ENCODE data around the gene GPR161. TPM values are rescaled to one million over a fixed set of nuclear protein-coding genes. Genes with fewer than 3 reads are reported as not detected.
A peak's percentile ranks its signal among the peaks of the same experiment; 100 is the strongest.

The GPR161 gene
- total and polyA plus RNA-seq, 4 donors: 6.0 to 19.8 (median 13.8) TPM

DNA sequence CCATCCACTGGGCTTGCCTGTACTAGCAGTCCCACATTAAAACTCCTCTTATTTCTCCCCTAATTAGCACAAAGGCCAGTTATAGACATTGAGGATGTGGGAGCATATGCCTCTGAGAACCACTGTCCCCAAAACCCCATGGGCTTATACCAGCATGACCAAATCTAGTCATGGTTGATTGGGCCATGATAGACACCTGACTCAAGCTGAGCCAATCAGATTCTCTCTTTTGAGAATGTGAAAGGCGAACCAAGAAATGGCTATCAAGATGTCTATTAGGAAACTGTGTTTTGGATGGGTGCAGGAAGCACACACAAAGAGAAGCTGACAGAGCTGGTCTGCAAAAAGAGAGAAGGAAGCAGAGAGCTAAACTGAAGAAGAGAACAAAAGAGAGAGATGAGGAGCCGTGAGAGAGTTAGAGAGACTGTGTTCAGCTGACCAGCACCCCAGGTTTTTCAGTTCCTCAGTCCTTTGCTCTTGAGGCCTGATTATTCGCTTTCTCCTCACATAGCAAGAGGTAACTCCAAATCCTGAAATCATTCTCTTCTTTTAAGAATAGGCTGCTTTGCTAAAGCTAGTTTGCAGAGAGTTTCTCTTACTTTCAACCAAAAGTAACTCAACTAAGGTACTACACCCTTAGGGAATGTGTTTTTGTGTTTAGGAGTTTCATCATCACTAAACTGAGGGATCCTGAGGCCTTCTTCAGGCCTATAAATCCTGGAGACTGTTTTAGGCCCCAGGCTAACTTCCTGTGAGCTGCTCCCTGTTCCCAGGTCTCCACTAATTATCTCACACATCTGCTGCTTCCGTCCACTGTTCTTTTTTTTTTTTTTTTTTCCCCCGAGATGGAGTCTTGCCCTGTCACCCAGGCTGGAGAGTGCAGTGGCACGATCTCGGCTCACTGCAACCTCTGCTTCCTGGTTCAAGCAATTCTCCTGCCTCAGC is 34.1 kb upstream of the GPR161 start:
- Histone ChIP-seq H3K27ac (ENCODE audit: low read depth in 1 of 2, low read length in 2 of 2) (no peak overlapping the region), H3K4me1 (ENCODE audit: control insufficient read depth in 1 of 2, insufficient read depth in 2 of 2, low read length in 2 of 2) (peaks cover 4% of the 10 kb centered on the region in 2 donors), H3K9me3 (ENCODE audit: control insufficient read depth, low read length) (no peaks in the 10 kb centered on the region), H3K4me3 (ENCODE audit: low read length in 2 of 2) (no peak overlapping the region), H3K36me3 (ENCODE audit: control insufficient read depth in 1 of 2, insufficient read depth in 2 of 2, low read length in 1 of 2) (no peaks in the 10 kb centered on the region), H3K27me3 (ENCODE audit: control insufficient read depth in 1 of 2, insufficient read depth in 2 of 2, low read length in 1 of 2) (no peaks in the 10 kb centered on the region)
- no peak for DNase-seq
- ATAC-seq (ENCODE audit: low FRiP score): no peak
- WGBS, 2 donors: 92 to 96% methylated on average over 6 to 7 of the region's 7 CpGs
- intact Hi-C loops (cut with DNase I): no loop called here

DNA sequence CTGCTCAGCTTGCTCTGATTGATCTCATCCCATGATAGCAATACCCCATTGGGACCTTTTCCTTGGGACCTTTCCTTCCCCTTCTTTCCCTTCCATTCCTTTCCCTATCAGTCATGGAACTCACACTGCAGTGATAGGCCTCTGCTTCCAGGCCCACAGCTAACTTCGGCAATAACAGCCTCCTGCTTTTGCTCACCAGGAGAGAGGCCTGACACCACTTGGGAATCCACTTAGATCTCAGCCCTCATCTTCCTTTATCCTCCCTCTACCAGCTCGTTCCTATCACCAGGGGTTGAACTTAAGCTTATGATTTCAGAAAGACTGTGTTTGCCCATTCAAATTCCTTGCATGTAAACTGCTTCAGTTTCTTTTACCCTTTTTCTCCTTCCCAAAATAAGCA is 31.1 kb upstream of the GPR161 start:
- 3 to 5% methylated on average over 2 of the region's 2 CpGs for WGBS, 2 donors
- H3K27ac ChIP-seq (ENCODE audit: low read depth in 1 of 2, low read length in 2 of 2): peak overlapping the region; percentile 92 to 98
- no peak for DNase-seq
- H3K9me3 ChIP-seq (ENCODE audit: control insufficient read depth, low read length): no peaks in the 10 kb centered on the region
- no peak overlapping the region for H3K4me3 ChIP-seq (ENCODE audit: low read length in 2 of 2)
- ATAC-seq (ENCODE audit: low FRiP score): no peak
- no peaks in the 10 kb centered on the region for H3K27me3 ChIP-seq (ENCODE audit: control insufficient read depth in 1 of 2, insufficient read depth in 2 of 2, low read length in 1 of 2)
- intact Hi-C loops (cut with DNase I): no loop called here
- H3K4me1 ChIP-seq (ENCODE audit: control insufficient read depth in 1 of 2, insufficient read depth in 2 of 2, low read length in 2 of 2): peaks cover 4% of the 10 kb centered on the region in 2 donors
- no peaks in the 10 kb centered on the region for H3K36me3 ChIP-seq (ENCODE audit: control insufficient read depth in 1 of 2, insufficient read depth in 2 of 2, low read length in 1 of 2)

DNA sequence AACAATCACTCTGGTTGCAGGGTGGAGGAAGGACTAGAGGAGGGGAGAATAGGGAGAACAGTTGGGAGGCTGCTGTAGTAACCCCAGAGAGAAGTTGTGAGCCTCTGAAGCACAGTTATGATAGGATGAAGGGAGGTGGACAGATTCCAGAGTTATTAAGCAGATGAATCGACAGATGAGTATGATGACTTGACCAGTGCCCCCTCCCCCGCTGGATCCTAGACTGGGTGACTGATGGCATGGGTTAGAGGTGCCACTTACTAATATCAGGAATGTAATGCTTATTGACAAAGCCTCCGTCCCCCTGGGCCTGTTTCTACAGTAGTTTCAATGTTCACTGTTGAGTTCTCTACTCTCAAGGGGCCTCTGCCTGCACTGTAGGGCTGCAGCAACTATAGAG is 28.0 kb upstream of the GPR161 start:
- 92 to 93% methylated on average over 3 of the region's 3 CpGs for WGBS, 2 donors
- no peak overlapping the region for H3K4me3 ChIP-seq (ENCODE audit: low read length in 2 of 2)
- no peak overlapping the region for H3K27ac ChIP-seq (ENCODE audit: low read depth in 1 of 2, low read length in 2 of 2)
- H3K9me3 ChIP-seq (ENCODE audit: control insufficient read depth, low read length): no peaks in the 10 kb centered on the region
- peaks cover 4% of the 10 kb centered on the region in 2 donors for H3K4me1 ChIP-seq (ENCODE audit: control insufficient read depth in 1 of 2, insufficient read depth in 2 of 2, low read length in 2 of 2)
- DNase-seq (no peak), ATAC-seq (ENCODE audit: low FRiP score) (no peak)
- intact Hi-C loops (cut with DNase I): no loop called here
- no peaks in the 10 kb centered on the region for H3K36me3 ChIP-seq (ENCODE audit: control insufficient read depth in 1 of 2, insufficient read depth in 2 of 2, low read length in 1 of 2)
- H3K27me3 ChIP-seq (ENCODE audit: control insufficient read depth in 1 of 2, insufficient read depth in 2 of 2, low read length in 1 of 2): no peaks in the 10 kb centered on the region

DNA sequence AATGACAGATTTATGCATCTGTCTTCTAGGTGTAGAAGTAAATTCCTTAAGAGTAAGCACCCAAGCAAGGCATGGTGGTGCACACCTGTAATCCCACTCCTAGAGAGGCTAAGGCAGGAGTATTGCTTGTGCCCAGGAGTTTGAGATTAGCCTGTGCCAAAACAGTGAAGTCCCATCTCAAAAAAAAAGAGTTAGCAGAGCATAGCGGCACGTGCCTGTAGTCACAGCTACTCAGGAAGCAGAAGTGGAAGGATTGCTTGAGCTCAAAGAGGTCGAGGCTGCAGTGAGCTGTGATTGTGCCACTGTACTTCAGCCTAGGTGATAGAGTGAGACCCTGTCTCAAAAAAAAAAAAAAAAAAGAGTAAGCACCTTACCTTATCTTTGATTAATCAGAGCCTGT is 26.9 kb upstream of the GPR161 start:
- Histone ChIP-seq H3K4me1 (ENCODE audit: control insufficient read depth in 1 of 2, insufficient read depth in 2 of 2, low read length in 2 of 2) (peaks cover 4% of the 10 kb centered on the region in 2 donors), H3K27ac (ENCODE audit: low read depth in 1 of 2, low read length in 2 of 2) (no peak overlapping the region), H3K4me3 (ENCODE audit: low read length in 2 of 2) (no peak overlapping the region), H3K36me3 (ENCODE audit: control insufficient read depth in 1 of 2, insufficient read depth in 2 of 2, low read length in 1 of 2) (no peaks in the 10 kb centered on the region), H3K9me3 (ENCODE audit: control insufficient read depth, low read length) (no peaks in the 10 kb centered on the region), H3K27me3 (ENCODE audit: control insufficient read depth in 1 of 2, insufficient read depth in 2 of 2, low read length in 1 of 2) (no peaks in the 10 kb centered on the region)
- no peak for ATAC-seq (ENCODE audit: low FRiP score)
- intact Hi-C loops (cut with DNase I): no loop called here
- 76 to 81% methylated on average over 3 of the region's 3 CpGs for WGBS, 2 donors
- no peak for DNase-seq

DNA sequence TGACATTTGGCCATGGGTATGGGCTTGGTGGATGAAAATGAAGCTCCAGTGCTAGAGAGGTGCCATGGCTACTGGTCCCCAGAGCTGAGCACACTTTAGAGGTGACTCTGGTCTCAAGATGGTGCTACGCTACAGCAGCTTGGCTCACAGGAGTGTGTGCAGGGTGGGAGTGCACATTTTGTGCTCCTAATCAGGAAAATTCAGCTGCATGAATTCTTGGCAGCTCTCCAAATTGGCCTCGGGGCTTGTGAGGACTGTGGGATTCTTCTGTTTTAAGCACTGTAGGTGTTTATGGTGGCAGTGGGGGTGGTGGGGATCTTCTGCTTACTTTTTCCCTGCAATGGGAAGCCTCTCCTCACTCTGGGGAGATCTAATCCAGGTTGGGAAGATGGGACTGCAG is 24.7 kb upstream of the GPR161 start:
- WGBS, 2 donors: 20 to 30% methylated on average over 2 of the region's 2 CpGs
- Histone ChIP-seq H3K27me3 (ENCODE audit: control insufficient read depth in 1 of 2, insufficient read depth in 2 of 2, low read length in 1 of 2) (no peaks in the 10 kb centered on the region), H3K36me3 (ENCODE audit: control insufficient read depth in 1 of 2, insufficient read depth in 2 of 2, low read length in 1 of 2) (no peaks in the 10 kb centered on the region), H3K9me3 (ENCODE audit: control insufficient read depth, low read length) (no peaks in the 10 kb centered on the region), H3K27ac (ENCODE audit: low read depth in 1 of 2, low read length in 2 of 2) (no peak overlapping the region), H3K4me1 (ENCODE audit: control insufficient read depth in 1 of 2, insufficient read depth in 2 of 2, low read length in 2 of 2) (no peaks in the 10 kb centered on the region), H3K4me3 (ENCODE audit: low read length in 2 of 2) (no peak overlapping the region)
- intact Hi-C loops (cut with DNase I): no loop called here
- ATAC-seq (ENCODE audit: low FRiP score) (no peak), DNase-seq (no peak)

DNA sequence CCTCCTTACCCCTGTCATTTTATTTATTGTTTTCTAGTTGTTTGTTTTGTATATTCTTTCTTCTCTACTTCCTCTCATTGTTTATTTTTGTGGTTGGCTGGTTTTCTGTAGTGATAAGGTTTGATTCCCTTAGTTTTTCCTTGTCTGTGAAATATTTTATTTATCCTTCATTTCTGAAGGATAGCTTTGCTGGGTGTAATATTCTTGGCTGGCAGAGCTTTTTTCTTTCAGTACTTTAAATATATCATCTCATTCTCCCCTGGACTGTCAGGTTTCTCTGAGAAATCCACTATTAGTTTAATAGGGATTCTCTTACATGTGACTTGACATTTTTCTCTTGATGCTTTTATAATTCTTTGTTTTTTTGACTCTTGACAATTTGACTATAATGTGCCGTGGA is 23.2 kb upstream of the GPR161 start:
- ATAC-seq (ENCODE audit: low FRiP score) (no peak), DNase-seq (no peak)
- Histone ChIP-seq H3K27ac (ENCODE audit: low read depth in 1 of 2, low read length in 2 of 2) (no peak overlapping the region), H3K27me3 (ENCODE audit: control insufficient read depth in 1 of 2, insufficient read depth in 2 of 2, low read length in 1 of 2) (no peaks in the 10 kb centered on the region), H3K4me3 (ENCODE audit: low read length in 2 of 2) (no peak overlapping the region), H3K9me3 (ENCODE audit: control insufficient read depth, low read length) (no peaks in the 10 kb centered on the region), H3K36me3 (ENCODE audit: control insufficient read depth in 1 of 2, insufficient read depth in 2 of 2, low read length in 1 of 2) (no peaks in the 10 kb centered on the region), H3K4me1 (ENCODE audit: control insufficient read depth in 1 of 2, insufficient read depth in 2 of 2, low read length in 2 of 2) (no peaks in the 10 kb centered on the region)
- intact Hi-C loops (cut with DNase I): no loop called here
- WGBS, 2 donors: 97% methylated on average over 1 of the region's 1 CpG

DNA sequence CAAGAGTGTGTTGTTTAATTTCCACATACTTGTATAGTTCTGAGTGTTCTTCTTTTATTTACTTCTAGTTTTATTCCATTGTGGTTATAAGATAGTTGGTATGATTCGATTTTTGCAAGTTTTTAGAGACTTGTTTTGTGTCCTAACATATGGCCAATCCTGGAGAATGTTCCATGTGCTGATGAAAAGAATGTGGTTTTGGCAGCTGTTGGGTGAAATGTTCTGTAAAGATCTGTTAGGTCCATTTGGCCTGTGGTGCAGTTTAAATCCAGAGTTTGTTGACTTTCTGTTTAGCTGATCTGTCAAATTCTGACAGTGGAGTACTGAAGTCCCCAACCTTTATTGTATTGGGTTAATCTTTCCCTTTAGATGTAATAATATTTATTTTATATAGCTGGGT is 22.5 kb upstream of the GPR161 start:
- no peaks in the 10 kb centered on the region for H3K27me3 ChIP-seq (ENCODE audit: control insufficient read depth in 1 of 2, insufficient read depth in 2 of 2, low read length in 1 of 2)
- H3K36me3 ChIP-seq (ENCODE audit: control insufficient read depth in 1 of 2, insufficient read depth in 2 of 2, low read length in 1 of 2): no peaks in the 10 kb centered on the region
- DNase-seq (no peak), ATAC-seq (ENCODE audit: low FRiP score) (no peak)
- no peak overlapping the region for H3K4me3 ChIP-seq (ENCODE audit: low read length in 2 of 2)
- H3K4me1 ChIP-seq (ENCODE audit: control insufficient read depth in 1 of 2, insufficient read depth in 2 of 2, low read length in 2 of 2): no peaks in the 10 kb centered on the region
- WGBS, 2 donors: 8 to 18% methylated on average over 1 of the region's 1 CpG
- H3K27ac ChIP-seq (ENCODE audit: low read depth in 1 of 2, low read length in 2 of 2): no peak overlapping the region
- no peaks in the 10 kb centered on the region for H3K9me3 ChIP-seq (ENCODE audit: control insufficient read depth, low read length)
- intact Hi-C loops (cut with DNase I): no loop called here

DNA sequence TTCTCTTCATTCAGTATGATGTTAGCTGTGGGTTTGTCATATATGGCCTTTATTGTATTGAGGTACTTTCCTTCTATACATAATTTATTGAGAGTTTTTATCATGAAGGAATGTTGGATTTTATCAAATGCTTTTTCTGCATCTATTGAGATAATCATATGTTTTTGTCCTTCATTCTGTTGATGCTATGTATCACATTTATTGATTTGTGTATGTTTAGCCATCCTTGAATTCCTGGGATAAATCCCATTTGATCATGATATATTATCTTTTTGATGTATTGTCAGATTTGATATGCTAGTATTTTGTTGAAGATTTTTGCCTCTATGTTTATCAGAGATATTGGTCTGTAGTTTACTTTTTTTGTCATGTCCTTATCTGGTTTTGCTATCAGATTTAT is 20.9 kb upstream of the GPR161 start:
- DNase-seq (no peak), ATAC-seq (ENCODE audit: low FRiP score) (no peak)
- Histone ChIP-seq H3K36me3 (ENCODE audit: control insufficient read depth in 1 of 2, insufficient read depth in 2 of 2, low read length in 1 of 2) (no peaks in the 10 kb centered on the region), H3K27me3 (ENCODE audit: control insufficient read depth in 1 of 2, insufficient read depth in 2 of 2, low read length in 1 of 2) (no peaks in the 10 kb centered on the region), H3K27ac (ENCODE audit: low read depth in 1 of 2, low read length in 2 of 2) (no peak overlapping the region), H3K4me1 (ENCODE audit: control insufficient read depth in 1 of 2, insufficient read depth in 2 of 2, low read length in 2 of 2) (no peaks in the 10 kb centered on the region), H3K9me3 (ENCODE audit: control insufficient read depth, low read length) (no peaks in the 10 kb centered on the region), H3K4me3 (ENCODE audit: low read length in 2 of 2) (no peak overlapping the region)
- intact Hi-C loops (cut with DNase I): no loop called here

DNA sequence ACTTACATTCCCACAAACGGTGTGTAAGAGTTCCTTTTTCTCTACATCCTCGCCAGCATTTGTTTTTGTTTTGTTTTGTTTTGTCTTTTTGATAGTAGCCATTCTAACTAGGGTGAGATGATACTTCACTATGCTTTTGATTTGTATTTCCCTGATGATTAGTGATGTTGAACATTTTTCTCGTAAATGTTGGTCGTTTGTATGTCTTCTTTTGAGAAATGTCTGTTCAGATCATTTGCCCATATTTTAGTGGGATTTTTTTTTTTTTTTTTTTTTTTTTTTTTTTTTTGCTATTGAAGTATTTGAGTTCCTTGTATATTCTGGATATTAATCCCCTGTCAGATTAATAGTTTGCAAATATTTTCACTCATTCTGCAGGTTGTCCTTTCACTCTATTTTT is 19.2 kb upstream of the GPR161 start:
- Histone ChIP-seq H3K36me3 (ENCODE audit: control insufficient read depth in 1 of 2, insufficient read depth in 2 of 2, low read length in 1 of 2) (no peaks in the 10 kb centered on the region), H3K4me3 (ENCODE audit: low read length in 2 of 2) (no peak overlapping the region), H3K9me3 (ENCODE audit: control insufficient read depth, low read length) (no peaks in the 10 kb centered on the region), H3K27ac (ENCODE audit: low read depth in 1 of 2, low read length in 2 of 2) (no peak overlapping the region), H3K4me1 (ENCODE audit: control insufficient read depth in 1 of 2, insufficient read depth in 2 of 2, low read length in 2 of 2) (no peaks in the 10 kb centered on the region), H3K27me3 (ENCODE audit: control insufficient read depth in 1 of 2, insufficient read depth in 2 of 2, low read length in 1 of 2) (no peaks in the 10 kb centered on the region)
- no peak for DNase-seq
- intact Hi-C loops (cut with DNase I): no loop called here
- WGBS, 2 donors: 77 to 85% methylated on average over 4 of the region's 4 CpGs
- ATAC-seq (ENCODE audit: low FRiP score): no peak
